Measurements from ENCODE around the gene TBC1D22A. TPM values are rescaled to one million over a fixed set of nuclear protein-coding genes. Genes with fewer than 3 reads are reported as not detected.

TBC1D22A gene
- total RNA-seq, 1 donor from 2014 or later = 18.9 TPM

- H3K4me3 Mint-ChIP-seq (ENCODE audit: unreplicated experiment) = no peak overlapping the region
- H3K36me3 Mint-ChIP-seq (ENCODE audit: low read depth) = peaks cover 4% of the 10 kb centered on the region
- no peak for DNase-seq (ENCODE audit: low spot score)
- H3K27ac Mint-ChIP-seq (ENCODE audit: unreplicated experiment) = no peak overlapping the region
- H3K9me3 Mint-ChIP-seq (ENCODE audit: low read depth) = peaks cover 24% of the 10 kb centered on the region
- no peaks in the 10 kb centered on the region for H3K4me1 Mint-ChIP-seq (ENCODE audit: low read depth)
- no peaks in the 10 kb centered on the region for H3K27me3 Mint-ChIP-seq (ENCODE audit: low read depth)
- no peak for TF ChIP-seq CTCF (IDR thresholded peaks at IDR 0.05)
These were observed 320.1 kb downstream of the TBC1D22A start for GRCh38 chr22:47082505-47082904.

GRCh38 chr22:47083379-47083986, 321.0 kb downstream of the TBC1D22A start:
- Mint-ChIP-seq H3K27me3 (ENCODE audit: low read depth) (no peaks in the 10 kb centered on the region), H3K4me1 (ENCODE audit: low read depth) (no peaks in the 10 kb centered on the region), H3K27ac (ENCODE audit: unreplicated experiment) (no peak overlapping the region), H3K36me3 (ENCODE audit: low read depth) (peaks cover 3% of the 10 kb centered on the region), H3K9me3 (ENCODE audit: low read depth) (peaks cover 20% of the 10 kb centered on the region), H3K4me3 (ENCODE audit: unreplicated experiment) (no peak overlapping the region)
- no peak for DNase-seq (ENCODE audit: low spot score)
- no peak for TF ChIP-seq CTCF (IDR thresholded peaks at IDR 0.05)

GRCh38 chr22:47084226-47084625, 321.8 kb downstream of the TBC1D22A start:
- no peaks in the 10 kb centered on the region for H3K4me1 Mint-ChIP-seq (ENCODE audit: low read depth)
- H3K4me3 Mint-ChIP-seq (ENCODE audit: unreplicated experiment) = no peak overlapping the region

GRCh38 chr22:47086596-47087248, 324.3 kb downstream of the TBC1D22A start:
- DNase-seq (ENCODE audit: low spot score) = no peak
- H3K27me3 Mint-ChIP-seq (ENCODE audit: low read depth) = no peaks in the 10 kb centered on the region
- peaks cover 8% of the 10 kb centered on the region for H3K4me1 Mint-ChIP-seq (ENCODE audit: low read depth)
- no peaks in the 10 kb centered on the region for H3K36me3 Mint-ChIP-seq (ENCODE audit: low read depth)
- no peak overlapping the region for H3K4me3 Mint-ChIP-seq (ENCODE audit: unreplicated experiment)
- peaks cover 3% of the 10 kb centered on the region for H3K9me3 Mint-ChIP-seq (ENCODE audit: low read depth)
- no peak for TF ChIP-seq CTCF (IDR thresholded peaks at IDR 0.05)
- no peak overlapping the region for H3K27ac Mint-ChIP-seq (ENCODE audit: unreplicated experiment)

More at GRCh38 chr22:47084226-47084625, 321.8 kb downstream of the TBC1D22A start:
- TF ChIP-seq CTCF (IDR thresholded peaks at IDR 0.05) = no peak
- Mint-ChIP-seq H3K9me3 (ENCODE audit: low read depth) (peaks cover 17% of the 10 kb centered on the region), H3K27me3 (ENCODE audit: low read depth) (no peaks in the 10 kb centered on the region), H3K27ac (ENCODE audit: unreplicated experiment) (no peak overlapping the region), H3K36me3 (ENCODE audit: low read depth) (peaks cover 1% of the 10 kb centered on the region)
- DNase-seq (ENCODE audit: low spot score) = no peak

- no peak overlapping the region for H3K4me3 Mint-ChIP-seq (ENCODE audit: unreplicated experiment)
- no peak overlapping the region for H3K27ac Mint-ChIP-seq (ENCODE audit: unreplicated experiment)
- H3K4me1 Mint-ChIP-seq (ENCODE audit: low read depth) = peaks cover 22% of the 10 kb centered on the region
- peaks cover 3% of the 10 kb centered on the region for H3K9me3 Mint-ChIP-seq (ENCODE audit: low read depth)
- DNase-seq (ENCODE audit: low spot score) = no peak
- H3K36me3 Mint-ChIP-seq (ENCODE audit: low read depth) = no peaks in the 10 kb centered on the region
- no peaks in the 10 kb centered on the region for H3K27me3 Mint-ChIP-seq (ENCODE audit: low read depth)
- TF ChIP-seq CTCF (IDR thresholded peaks at IDR 0.05) = no peak
These were observed 326.2 kb downstream of the TBC1D22A start for GRCh38 chr22:47088480-47089158.
